ENCODE measurements around the gene XRN2.

DNA sequence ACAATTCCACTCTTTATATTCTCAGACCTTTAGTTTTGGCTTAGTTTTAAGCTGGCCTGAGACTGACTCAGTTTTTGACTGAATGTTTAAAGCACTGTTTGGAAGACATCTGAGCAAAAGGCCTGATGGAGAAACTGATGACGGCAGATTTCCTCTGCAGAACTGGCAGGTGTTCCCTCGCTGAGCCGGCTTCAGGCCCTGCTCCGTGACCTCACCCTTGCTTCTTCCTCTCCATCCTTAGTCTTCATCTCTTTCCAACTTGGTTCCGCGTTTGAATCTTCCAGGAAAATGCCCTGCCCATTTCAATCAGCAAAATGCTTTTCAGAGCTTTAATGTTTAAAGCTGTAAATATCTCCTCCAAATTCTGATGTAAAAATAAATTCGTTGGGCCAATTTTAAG lies 87.6 kb downstream of the XRN2 start:
- TF ChIP-seq, protein P1, sequence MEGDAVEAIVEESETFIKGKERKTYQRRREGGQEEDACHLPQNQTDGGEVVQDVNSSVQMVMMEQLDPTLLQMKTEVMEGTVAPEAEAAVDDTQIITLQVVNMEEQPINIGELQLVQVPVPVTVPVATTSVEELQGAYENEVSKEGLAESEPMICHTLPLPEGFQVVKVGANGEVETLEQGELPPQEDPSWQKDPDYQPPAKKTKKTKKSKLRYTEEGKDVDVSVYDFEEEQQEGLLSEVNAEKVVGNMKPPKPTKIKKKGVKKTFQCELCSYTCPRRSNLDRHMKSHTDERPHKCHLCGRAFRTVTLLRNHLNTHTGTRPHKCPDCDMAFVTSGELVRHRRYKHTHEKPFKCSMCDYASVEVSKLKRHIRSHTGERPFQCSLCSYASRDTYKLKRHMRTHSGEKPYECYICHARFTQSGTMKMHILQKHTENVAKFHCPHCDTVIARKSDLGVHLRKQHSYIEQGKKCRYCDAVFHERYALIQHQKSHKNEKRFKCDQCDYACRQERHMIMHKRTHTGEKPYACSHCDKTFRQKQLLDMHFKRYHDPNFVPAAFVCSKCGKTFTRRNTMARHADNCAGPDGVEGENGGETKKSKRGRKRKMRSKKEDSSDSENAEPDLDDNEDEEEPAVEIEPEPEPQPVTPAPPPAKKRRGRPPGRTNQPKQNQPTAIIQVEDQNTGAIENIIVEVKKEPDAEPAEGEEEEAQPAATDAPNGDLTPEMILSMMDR (IDR thresholded peaks at IDR 0.05 in 8 of 11, conservative IDR thresholded peaks at IDR 0.05 in 3 of 11): no peak
- TF ChIP-seq POLR2AphosphoS5 (IDR thresholded peaks at IDR 0.05): no peak
